Stomach smooth muscle (tissue), 2 donors: ENCODE measurements around the gene ZNF865.

ENCODE experiments used
- H3K27ac ChIP-seq: one replicate; pipeline ENCODE4 v1.7.0; 2013; ENCODE audit warnings: mild to moderate bottlenecking, low read length, inconsistent platforms
- H3K27me3 ChIP-seq, 2 donors: one replicate each; pipeline ENCODE4 v1.7.0; 2013; ENCODE audit warnings: low read length in 2 of 2; ENCODE audit not compliant: insufficient read depth in 2 of 2, control insufficient read depth in 1 of 2
- H3K36me3 ChIP-seq, 2 donors: one replicate each; pipeline ENCODE4 v1.7.0; 2013; ENCODE audit warnings: low read length in 2 of 2; ENCODE audit not compliant: control insufficient read depth in 2 of 2, insufficient read depth in 2 of 2
- H3K4me1 ChIP-seq: one replicate; pipeline ENCODE4 v1.7.0; 2013; ENCODE audit warnings: low read length; ENCODE audit not compliant: control insufficient read depth, insufficient read depth
- H3K4me3 ChIP-seq, 2 donors: one replicate each; pipeline ENCODE4 v1.7.0; 2013; ENCODE audit warnings: low read length in 2 of 2
- H3K9ac ChIP-seq, 2 donors: one replicate each; pipeline ENCODE4 v1.7.0; 2013; ENCODE audit warnings: low read length in 2 of 2, mild to moderate bottlenecking in 1 of 2
- H3K9me3 ChIP-seq, 2 donors: one replicate each; pipeline ENCODE4 v1.7.0; 2013; ENCODE audit warnings: low read length in 2 of 2; ENCODE audit not compliant: control insufficient read depth in 2 of 2
- donor health status: healthy.
- donor health status: Pancreatic carcinoma.

ZNF865 gene

GRCh38 chr19:55609326-55609725 is 3.9 kb downstream of the ZNF865 start:
- Histone ChIP-seq H3K36me3 (peaks cover 7 to 9% of the 10 kb centered on the region in 2 donors), H3K4me1 (peaks cover 40% of the 10 kb centered on the region), H3K27me3 (no peaks in the 10 kb centered on the region), H3K27ac (no peak overlapping the region), H3K9me3 (no peaks in the 10 kb centered on the region), H3K9ac (no peak overlapping the region), H3K4me3 (no peak overlapping the region)

DNA sequence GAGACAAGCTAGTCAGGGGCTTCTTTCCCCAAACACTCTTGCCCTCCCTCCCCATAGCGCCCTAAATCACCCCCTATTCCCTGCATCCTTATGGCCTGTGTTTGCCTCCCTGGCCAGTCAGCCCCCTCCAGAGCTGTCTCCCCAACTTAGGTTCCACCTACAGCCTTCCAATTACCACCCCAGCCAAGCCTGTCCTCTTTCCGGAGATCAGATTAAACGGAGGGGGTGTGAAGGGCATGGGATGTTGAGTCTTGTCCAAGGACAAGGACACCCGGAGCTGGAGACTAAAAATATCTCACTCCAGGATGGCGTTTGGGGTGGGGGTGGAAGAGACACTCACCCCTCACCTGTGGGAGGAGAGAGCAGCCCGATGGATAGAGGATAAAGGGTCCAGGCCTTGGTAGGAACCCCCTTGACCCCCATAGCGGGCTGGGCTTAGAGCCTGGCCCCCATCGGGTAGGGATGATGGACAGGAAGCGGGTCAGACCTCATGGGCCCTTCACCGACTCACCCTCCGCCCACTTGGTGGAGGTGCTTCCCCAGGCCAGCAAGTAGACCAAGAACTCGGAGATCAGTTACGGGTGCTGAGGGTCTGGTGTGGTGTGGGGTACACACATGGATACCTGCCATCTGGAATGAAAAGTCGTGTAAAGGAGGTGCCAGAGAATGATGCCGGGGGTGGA is 6.0 kb downstream of the ZNF865 start:
- Histone ChIP-seq H3K9ac (no peak overlapping the region), H3K4me3 (no peak overlapping the region), H3K9me3 (no peaks in the 10 kb centered on the region), H3K27ac (no peak overlapping the region), H3K4me1 (peaks cover 25% of the 10 kb centered on the region), H3K36me3 (peaks cover 14 to 17% of the 10 kb centered on the region in 2 donors), H3K27me3 (no peaks in the 10 kb centered on the region)

GRCh38 chr19:55611983-55612645 is 6.7 kb downstream of the ZNF865 start:
- H3K9me3 ChIP-seq: no peaks in the 10 kb centered on the region
- peaks cover 18% of the 10 kb centered on the region for H3K4me1 ChIP-seq
- H3K27me3 ChIP-seq: no peaks in the 10 kb centered on the region
- no peak overlapping the region for H3K9ac ChIP-seq
- H3K4me3 ChIP-seq: no peak overlapping the region
- peaks cover 18 to 20% of the 10 kb centered on the region in 2 donors for H3K36me3 ChIP-seq
- H3K27ac ChIP-seq: no peak overlapping the region

GRCh38 chr19:55613396-55613795 is 7.9 kb downstream of the ZNF865 start:
- H3K36me3 ChIP-seq: peaks cover 23 to 24% of the 10 kb centered on the region in 2 donors

GRCh38 chr19:55613930-55614710 is 8.7 kb downstream of the ZNF865 start:
- peaks cover 23 to 24% of the 10 kb centered on the region in 2 donors for H3K36me3 ChIP-seq
- peaks cover 10% of the 10 kb centered on the region for H3K4me1 ChIP-seq
- no peaks in the 10 kb centered on the region for H3K9me3 ChIP-seq
- no peak overlapping the region for H3K4me3 ChIP-seq
- H3K27ac ChIP-seq: no peak overlapping the region
- no peaks in the 10 kb centered on the region for H3K27me3 ChIP-seq
- no peak overlapping the region for H3K9ac ChIP-seq

More at GRCh38 chr19:55613396-55613795, 7.9 kb downstream of the ZNF865 start:
- Histone ChIP-seq H3K4me1 (peaks cover 10% of the 10 kb centered on the region), H3K9ac (no peak overlapping the region), H3K27ac (no peak overlapping the region), H3K9me3 (no peaks in the 10 kb centered on the region), H3K27me3 (no peaks in the 10 kb centered on the region), H3K4me3 (no peak overlapping the region)

GRCh38 chr19:55614711-55615542 is 9.5 kb downstream of the ZNF865 start:
- Histone ChIP-seq H3K4me3 (no peak overlapping the region), H3K27me3 (no peaks in the 10 kb centered on the region), H3K4me1 (peaks cover 10% of the 10 kb centered on the region), H3K9me3 (no peaks in the 10 kb centered on the region), H3K27ac (no peak overlapping the region), H3K36me3 (peaks cover 15 to 21% of the 10 kb centered on the region in 2 donors), H3K9ac (no peak overlapping the region)

DNA sequence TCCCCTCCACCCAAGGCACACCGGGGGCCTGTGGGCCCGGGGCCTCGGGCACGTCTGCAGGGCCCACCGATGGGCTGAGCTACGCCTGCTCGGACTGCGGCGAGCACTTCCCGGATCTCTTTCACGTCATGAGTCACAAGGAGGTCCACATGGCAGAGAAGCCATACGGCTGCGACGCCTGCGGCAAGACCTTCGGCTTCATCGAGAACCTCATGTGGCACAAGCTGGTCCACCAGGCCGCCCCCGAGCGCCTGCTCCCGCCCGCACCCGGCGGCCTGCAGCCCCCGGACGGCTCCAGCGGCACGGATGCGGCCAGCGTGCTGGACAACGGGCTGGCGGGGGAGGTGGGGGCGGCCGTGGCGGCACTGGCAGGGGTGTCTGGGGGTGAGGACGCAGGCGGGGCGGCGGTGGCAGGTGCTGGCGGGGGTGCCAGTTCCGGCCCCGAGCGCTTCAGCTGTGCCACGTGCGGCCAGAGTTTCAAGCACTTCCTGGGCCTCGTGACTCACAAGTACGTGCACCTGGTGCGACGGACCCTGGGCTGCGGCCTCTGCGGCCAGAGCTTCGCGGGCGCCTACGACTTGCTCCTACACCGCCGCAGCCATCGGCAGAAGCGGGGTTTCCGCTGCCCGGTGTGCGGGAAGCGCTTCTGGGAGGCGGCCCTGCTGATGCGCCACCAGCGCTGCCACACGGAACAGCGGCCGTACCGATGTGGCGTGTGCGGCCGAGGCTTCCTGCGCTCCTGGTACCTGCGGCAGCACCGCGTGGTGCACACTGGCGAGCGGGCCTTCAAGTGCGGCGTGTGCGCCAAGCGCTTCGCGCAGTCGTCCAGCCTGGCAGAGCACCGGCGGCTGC is 10.3 kb downstream of the ZNF865 start:
- H3K9me3 ChIP-seq: no peaks in the 10 kb centered on the region
- H3K4me1 ChIP-seq: peaks cover 9% of the 10 kb centered on the region
- H3K4me3 ChIP-seq: no peak overlapping the region
- no peak overlapping the region for H3K27ac ChIP-seq
- H3K36me3 ChIP-seq: peaks cover 13 to 21% of the 10 kb centered on the region in 2 donors
- H3K9ac ChIP-seq: no peak overlapping the region
- no peaks in the 10 kb centered on the region for H3K27me3 ChIP-seq

DNA sequence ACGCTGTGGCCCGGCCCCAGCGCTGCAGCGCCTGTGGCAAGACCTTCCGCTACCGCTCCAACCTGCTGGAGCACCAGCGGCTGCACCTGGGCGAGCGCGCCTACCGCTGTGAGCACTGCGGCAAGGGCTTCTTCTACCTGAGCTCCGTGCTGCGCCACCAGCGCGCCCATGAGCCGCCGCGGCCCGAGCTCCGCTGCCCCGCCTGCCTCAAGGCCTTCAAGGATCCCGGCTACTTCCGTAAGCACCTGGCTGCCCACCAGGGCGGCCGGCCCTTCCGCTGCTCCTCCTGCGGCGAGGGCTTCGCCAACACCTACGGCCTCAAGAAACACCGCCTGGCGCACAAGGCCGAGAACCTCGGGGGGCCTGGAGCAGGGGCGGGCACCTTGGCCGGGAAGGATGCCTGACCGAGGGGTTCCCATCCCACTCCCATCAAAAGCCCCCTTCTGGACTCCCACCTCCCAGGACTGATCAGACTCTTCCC is 11.0 kb downstream of the ZNF865 start:
- no peaks in the 10 kb centered on the region for H3K27me3 ChIP-seq
- H3K9me3 ChIP-seq: no peaks in the 10 kb centered on the region
- H3K36me3 ChIP-seq: peaks cover 13 to 22% of the 10 kb centered on the region in 2 donors
- H3K4me1 ChIP-seq: peaks cover 4% of the 10 kb centered on the region
- H3K9ac ChIP-seq: no peak overlapping the region
- H3K27ac ChIP-seq: no peak overlapping the region
- no peak overlapping the region for H3K4me3 ChIP-seq

GRCh38 chr19:55617426-55617825 is 12.0 kb downstream of the ZNF865 start:
- Histone ChIP-seq H3K4me1 (no peaks in the 10 kb centered on the region), H3K4me3 (no peak overlapping the region), H3K9ac (no peak overlapping the region), H3K9me3 (no peaks in the 10 kb centered on the region), H3K27me3 (no peaks in the 10 kb centered on the region), H3K27ac (no peak overlapping the region), H3K36me3 (peaks cover 13 to 22% of the 10 kb centered on the region in 2 donors)
